RWPE1 (cell line): ENCODE results near the gene TREML4.

Source experiments
- CTCF ChIA-PET: fragments of 350-600 bp; sonication (Branson Sonifier 250); formaldehyde crosslinking; extraction: SDS; loops from one replicate; lab custom pipeline; 2021; lab: Yijun Ruan, JAX
- POLR2A ChIA-PET: fragments of 400-600 bp; formaldehyde crosslinking; extraction: SDS; loops from one replicate; lab custom pipeline; 2020; ENCODE audit warnings: antibody characterized with exemption; ENCODE audit not compliant: low non-redundant PET; lab: Yijun Ruan, JAX
- DNase-seq: peaks from one replicate; pipeline ENCODE4 v3.0.0; 2012; ENCODE audit warnings: low spot score
- H3K27ac ChIP-seq: fragments of 450-650 bp; 2 replicates; pipeline ENCODE4 v1.5.1; 2017
- TF ChIP-seq, protein P1 (sequence below): fragments of 450-650 bp; conservative IDR thresholded peaks from 2 replicates; pipeline ENCODE4 v1.5.1; 2017; ENCODE audit warnings: low read depth, mild to moderate bottlenecking

Gene TREML4

DNA sequence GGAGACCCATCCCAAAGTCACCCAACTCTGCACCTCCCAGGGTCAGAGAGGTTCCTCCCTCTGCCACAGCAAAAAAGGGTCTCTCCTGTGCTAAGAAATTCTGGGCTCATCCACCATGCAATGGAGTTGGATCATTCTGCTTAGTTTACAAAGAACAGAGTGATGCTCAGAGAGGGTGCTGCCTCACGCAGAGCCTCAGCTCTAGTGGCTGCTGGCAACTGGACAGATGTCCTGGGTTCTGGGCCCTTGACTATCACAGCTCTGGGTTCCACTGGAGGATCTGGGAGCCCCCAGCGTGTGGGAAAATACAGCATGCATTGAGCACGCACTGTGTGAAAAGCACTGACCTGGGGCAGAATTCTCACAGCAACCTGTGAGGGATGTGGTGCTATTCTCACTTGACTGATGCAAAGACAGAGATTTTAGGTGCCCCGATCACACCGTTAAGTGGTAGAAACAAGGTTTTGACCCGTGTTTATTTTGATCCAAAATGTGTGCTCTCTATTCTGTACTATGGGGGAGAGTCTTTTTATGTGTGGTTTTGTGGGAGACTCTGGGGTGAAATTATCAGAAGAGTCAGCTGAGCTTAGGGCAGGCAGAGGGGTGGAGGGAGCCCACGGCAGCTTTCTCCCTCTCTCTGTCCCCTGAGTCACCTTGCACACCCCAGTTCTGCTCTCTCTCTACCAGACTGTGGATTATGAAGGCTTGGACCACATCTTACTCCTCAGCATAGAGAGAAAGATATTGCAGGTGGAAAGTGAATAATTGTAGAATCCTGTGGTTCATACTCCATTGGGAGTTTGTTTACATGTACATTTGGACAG is 19.9 kb downstream of the TREML4 start:
- no peak for DNase-seq
- ChIA-PET POLR2A (no interaction called here), CTCF (no interaction called here)
- H3K27ac ChIP-seq: no peak overlapping the region
- TF ChIP-seq, protein P1, sequence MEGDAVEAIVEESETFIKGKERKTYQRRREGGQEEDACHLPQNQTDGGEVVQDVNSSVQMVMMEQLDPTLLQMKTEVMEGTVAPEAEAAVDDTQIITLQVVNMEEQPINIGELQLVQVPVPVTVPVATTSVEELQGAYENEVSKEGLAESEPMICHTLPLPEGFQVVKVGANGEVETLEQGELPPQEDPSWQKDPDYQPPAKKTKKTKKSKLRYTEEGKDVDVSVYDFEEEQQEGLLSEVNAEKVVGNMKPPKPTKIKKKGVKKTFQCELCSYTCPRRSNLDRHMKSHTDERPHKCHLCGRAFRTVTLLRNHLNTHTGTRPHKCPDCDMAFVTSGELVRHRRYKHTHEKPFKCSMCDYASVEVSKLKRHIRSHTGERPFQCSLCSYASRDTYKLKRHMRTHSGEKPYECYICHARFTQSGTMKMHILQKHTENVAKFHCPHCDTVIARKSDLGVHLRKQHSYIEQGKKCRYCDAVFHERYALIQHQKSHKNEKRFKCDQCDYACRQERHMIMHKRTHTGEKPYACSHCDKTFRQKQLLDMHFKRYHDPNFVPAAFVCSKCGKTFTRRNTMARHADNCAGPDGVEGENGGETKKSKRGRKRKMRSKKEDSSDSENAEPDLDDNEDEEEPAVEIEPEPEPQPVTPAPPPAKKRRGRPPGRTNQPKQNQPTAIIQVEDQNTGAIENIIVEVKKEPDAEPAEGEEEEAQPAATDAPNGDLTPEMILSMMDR: no peak

DNA sequence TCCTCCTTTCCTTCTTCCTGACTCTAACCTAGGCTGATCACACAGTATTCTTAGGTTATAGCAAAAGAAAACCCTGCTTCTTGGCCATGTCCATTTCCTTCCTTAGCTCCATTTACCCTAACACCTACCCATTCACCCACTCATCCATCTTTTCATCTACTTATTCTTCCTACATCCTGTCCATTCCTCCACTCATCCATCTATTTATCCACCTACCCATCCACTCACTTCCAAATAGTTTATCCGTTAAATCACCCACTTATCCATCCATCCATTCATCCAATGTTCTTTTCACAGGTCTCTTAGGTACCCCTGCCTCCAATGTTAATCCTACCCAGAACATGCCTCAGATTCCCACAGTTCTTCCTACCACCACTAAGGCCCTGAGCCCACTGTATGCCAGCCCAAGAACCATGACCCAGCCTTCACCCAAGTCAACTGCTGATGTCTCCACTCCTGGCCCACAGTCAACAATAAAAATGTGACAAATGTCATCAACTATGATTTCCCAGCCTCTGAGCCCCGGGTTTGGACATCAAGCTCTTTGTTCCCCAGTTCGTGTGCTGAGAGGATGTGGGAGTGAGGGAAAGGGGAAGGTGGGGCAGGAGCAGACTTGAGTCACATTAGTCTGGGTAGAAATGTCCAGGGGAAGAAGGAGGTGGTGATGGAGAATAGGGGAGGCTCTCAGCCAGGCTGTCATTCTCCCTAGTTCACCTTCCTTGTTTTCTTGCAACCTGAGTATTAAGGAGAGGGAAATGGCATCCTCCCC is 24.4 kb downstream of the TREML4 start:
- ChIA-PET CTCF (no interaction called here), POLR2A (no interaction called here)
- no peak overlapping the region for H3K27ac ChIP-seq
- no peak for DNase-seq
- TF ChIP-seq, protein P1: no peak

DNA sequence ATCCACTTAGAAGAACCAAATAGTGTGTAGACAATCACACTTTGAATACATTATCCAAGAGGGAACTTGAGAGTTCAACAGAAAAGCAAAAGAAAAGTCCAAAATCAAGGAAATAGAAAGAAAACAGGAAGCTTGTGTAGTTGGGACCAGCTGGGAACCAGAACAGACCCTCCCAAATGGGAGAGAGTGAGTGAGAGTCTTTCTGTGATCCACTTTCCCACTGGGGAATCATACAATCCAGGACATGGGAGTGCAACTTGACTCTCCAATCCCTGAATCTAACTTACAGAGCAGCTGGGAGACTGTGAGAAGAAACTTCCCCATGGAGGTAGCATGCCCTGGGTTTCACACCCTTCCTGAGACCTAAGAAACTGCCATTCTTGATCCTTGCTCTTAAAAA is 27.0 kb downstream of the TREML4 start:
- ChIA-PET CTCF (no interaction called here), POLR2A (no interaction called here)
- TF ChIP-seq, protein P1: no peak
- H3K27ac ChIP-seq: no peak overlapping the region
- no peak for DNase-seq

DNA sequence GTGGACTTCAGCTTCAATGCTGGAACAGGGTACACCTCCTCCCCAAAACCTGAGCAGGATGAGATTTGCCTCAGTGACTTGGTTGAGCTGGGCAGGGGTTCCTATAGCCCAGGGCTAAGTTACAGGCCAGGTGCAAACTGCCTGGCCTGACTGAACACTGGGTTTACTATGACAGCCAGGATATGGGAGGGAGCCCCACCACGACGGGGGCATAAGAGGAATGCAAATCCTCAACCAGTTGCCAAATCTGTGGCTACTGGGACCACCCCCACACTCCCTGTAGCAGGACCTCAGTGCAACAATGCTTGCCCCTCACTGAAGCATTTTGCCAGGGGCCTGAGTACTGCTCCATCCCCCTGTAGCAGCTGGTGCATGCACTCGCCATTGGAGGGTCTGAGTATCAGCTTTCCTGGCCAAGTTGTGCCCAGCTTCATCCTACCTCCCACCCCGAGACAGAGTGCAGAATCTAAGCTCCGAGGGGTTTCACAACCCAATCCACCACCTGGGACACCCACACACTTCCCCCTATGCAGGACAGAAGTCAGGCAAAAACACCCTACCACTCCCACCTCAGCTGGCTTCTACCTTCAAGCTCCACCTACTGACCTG is 27.6 kb downstream of the TREML4 start:
- CTCF ChIA-PET: no interaction called here
- POLR2A ChIA-PET: no interaction called here
- TF ChIP-seq, protein P1: no peak

DNA sequence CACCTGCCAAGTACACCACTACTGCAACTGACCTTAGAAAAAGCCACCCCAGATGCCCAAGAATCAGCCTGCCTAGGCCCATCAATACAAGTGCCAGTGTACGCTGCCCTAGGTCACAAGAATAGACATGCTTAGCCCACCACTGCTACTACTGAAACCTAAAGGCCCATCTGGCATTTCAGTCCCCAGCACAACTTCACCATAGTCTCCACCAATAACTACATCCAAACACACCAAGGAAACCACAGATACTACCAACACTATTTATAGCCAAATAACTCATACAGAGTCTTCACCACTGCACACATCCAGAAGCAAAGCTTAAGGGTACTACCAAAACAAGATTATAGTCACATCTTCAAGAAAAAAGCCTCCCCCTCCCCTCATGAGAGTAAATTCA is 28.2 kb downstream of the TREML4 start:
- POLR2A ChIA-PET: no interaction called here
- H3K27ac ChIP-seq: no peak overlapping the region
- CTCF ChIA-PET: no interaction called here
- TF ChIP-seq, protein P1: no peak
- no peak for DNase-seq

More for the DNA sequence above, 27.6 kb downstream of the TREML4 start:
- DNase-seq: no peak
- H3K27ac ChIP-seq: no peak overlapping the region
